Spinal cord (tissue), 10 donors: ENCODE measurements around the gene NOS1AP. TPM values are rescaled to one million over a fixed set of nuclear protein-coding genes. Genes with fewer than 3 reads are reported as not detected.

Experiments
- DNase-seq, 6 donors: peaks; one replicate each; pipeline versions ENCODE4 v3.0.0 to v3.0.0-alpha.2; 2013 to 2015; ENCODE audit warnings: low spot score in 6 of 6, low read depth in 4 of 6
- H3K27ac ChIP-seq: one replicate; pipeline ENCODE4 v1.5.1; 2013; ENCODE audit warnings: low read depth, low read length, control low read depth
- H3K27me3 ChIP-seq: one replicate; pipeline ENCODE4 v1.6.1; 2013; ENCODE audit warnings: low read length; ENCODE audit not compliant: control insufficient read depth, insufficient read depth
- H3K36me3 ChIP-seq: one replicate; pipeline ENCODE4 v1.6.1; 2013; ENCODE audit warnings: low read length; ENCODE audit not compliant: control insufficient read depth, insufficient read depth
- H3K4me1 ChIP-seq: one replicate; pipeline ENCODE4 v1.6.1; 2013; ENCODE audit warnings: low read length; ENCODE audit not compliant: control insufficient read depth, insufficient read depth
- H3K4me3 ChIP-seq: one replicate; pipeline ENCODE4 v1.5.1; 2013; ENCODE audit warnings: low read depth, low read length, control low read depth
- H3K9me3 ChIP-seq: one replicate; pipeline ENCODE4 v1.6.1; 2013; ENCODE audit warnings: low read length; ENCODE audit not compliant: control insufficient read depth, insufficient read depth
- WGBS: methylation state at CpG from one replicate; pipeline ENCODE4 v1.1.5; 2013; ENCODE audit warnings: missing lambda C conversion rate; ENCODE audit not compliant: insufficient coverage; 5-methylcytosine and 5-hydroxymethylcytosine counted together
- polyA plus RNA-seq, 2 donors: library from polyadenylated mRNA; unstranded; fragments of 120-200 nt; gene quantifications; one replicate each; pipeline ENCODE4 v1.2.1, GENCODE V29; 2013; ENCODE audit not compliant: insufficient read length in 2 of 2
- total RNA-seq, 2 donors: library from RNA; depleted of rRNA in 1 of 2; stranded (reverse); fragments of 120-200 nt in 1 of 2; fragments of >200 nt in 1 of 2; gene quantifications; one replicate each; pipeline versions ENCODE4 v1.2.3 to v1.2.4, GENCODE V29; 2013 to 2014
- donor health status: healthy.

NOS1AP gene
- total and polyA plus RNA-seq, 4 donors: 4.2 to 9.9 (median 8.1) TPM

GRCh38 chr1:162236201-162236600 lies 166.7 kb downstream of the NOS1AP start:
- no peaks in the 10 kb centered on the region for H3K27me3 ChIP-seq
- 87% methylated on average over 3 of the region's 3 CpGs for WGBS

GRCh38 chr1:162236618-162237017 lies 167.1 kb downstream of the NOS1AP start:
- no peak overlapping the region for H3K27ac ChIP-seq
- H3K4me1 ChIP-seq: peaks cover 7% of the 10 kb centered on the region
- H3K9me3 ChIP-seq: no peaks in the 10 kb centered on the region
- H3K4me3 ChIP-seq: no peak overlapping the region
- H3K27me3 ChIP-seq: no peaks in the 10 kb centered on the region
- 100% methylated on average over 1 of the region's 2 CpGs for WGBS
- no peaks in the 10 kb centered on the region for H3K36me3 ChIP-seq
- no peak for DNase-seq

More at GRCh38 chr1:162236201-162236600, 166.7 kb downstream of the NOS1AP start:
- Histone ChIP-seq H3K36me3 (no peaks in the 10 kb centered on the region), H3K9me3 (no peaks in the 10 kb centered on the region), H3K4me3 (no peak overlapping the region), H3K27ac (no peak overlapping the region), H3K4me1 (peaks cover 7% of the 10 kb centered on the region)
- DNase-seq: no peak

GRCh38 chr1:162240577-162240976 lies 171.1 kb downstream of the NOS1AP start:
- Histone ChIP-seq H3K4me3 (no peak overlapping the region), H3K27ac (no peak overlapping the region), H3K27me3 (no peaks in the 10 kb centered on the region), H3K9me3 (no peaks in the 10 kb centered on the region), H3K4me1 (peaks cover 7% of the 10 kb centered on the region), H3K36me3 (no peaks in the 10 kb centered on the region)
- DNase-seq: no peak
- 76% methylated on average over 2 of the region's 4 CpGs for WGBS

- Histone ChIP-seq H3K9me3 (no peaks in the 10 kb centered on the region), H3K36me3 (no peaks in the 10 kb centered on the region), H3K4me1 (peaks cover 7% of the 10 kb centered on the region), H3K27me3 (no peaks in the 10 kb centered on the region), H3K27ac (no peak overlapping the region), H3K4me3 (no peak overlapping the region)
- WGBS: 92% methylated on average over 1 of the region's 6 CpGs
- DNase-seq: no peak
Observed at GRCh38 chr1:162242804-162243203, 173.3 kb downstream of the NOS1AP start.

- H3K36me3 ChIP-seq: no peaks in the 10 kb centered on the region
- no peak overlapping the region for H3K4me3 ChIP-seq
- no peaks in the 10 kb centered on the region for H3K27me3 ChIP-seq
- H3K27ac ChIP-seq: peak overlapping the region; percentile 42
- H3K9me3 ChIP-seq: no peaks in the 10 kb centered on the region
- peak; percentile 74 to 94 (median 80) for DNase-seq
- WGBS: no CpG with 5 or more reads among the region's 3 CpGs
- peaks cover 4% of the 10 kb centered on the region for H3K4me1 ChIP-seq
Observed at GRCh38 chr1:162248854-162249535, 179.5 kb downstream of the NOS1AP start.

GRCh38 chr1:162250004-162250730 lies 180.7 kb downstream of the NOS1AP start:
- no peak overlapping the region for H3K4me3 ChIP-seq
- H3K9me3 ChIP-seq: no peaks in the 10 kb centered on the region
- WGBS: no CpG with 5 or more reads among the region's 2 CpGs
- H3K27me3 ChIP-seq: no peaks in the 10 kb centered on the region
- no peak overlapping the region for H3K27ac ChIP-seq
- DNase-seq: no peak
- no peaks in the 10 kb centered on the region for H3K36me3 ChIP-seq
- H3K4me1 ChIP-seq: peaks cover 4% of the 10 kb centered on the region

GRCh38 chr1:162251102-162251501 lies 181.6 kb downstream of the NOS1AP start:
- H3K27ac ChIP-seq: no peak overlapping the region
- no peaks in the 10 kb centered on the region for H3K36me3 ChIP-seq
- no peak for DNase-seq
- no CpG with 5 or more reads among the region's 2 CpGs for WGBS
- peaks cover 8% of the 10 kb centered on the region for H3K4me1 ChIP-seq
- no peaks in the 10 kb centered on the region for H3K9me3 ChIP-seq
- H3K4me3 ChIP-seq: no peak overlapping the region
- no peaks in the 10 kb centered on the region for H3K27me3 ChIP-seq

GRCh38 chr1:162252214-162252613 lies 182.7 kb downstream of the NOS1AP start:
- no peak overlapping the region for H3K27ac ChIP-seq
- H3K27me3 ChIP-seq: no peaks in the 10 kb centered on the region
- no peaks in the 10 kb centered on the region for H3K36me3 ChIP-seq
- H3K4me1 ChIP-seq: peaks cover 8% of the 10 kb centered on the region
- no peak overlapping the region for H3K4me3 ChIP-seq
- no peak for DNase-seq
- no peaks in the 10 kb centered on the region for H3K9me3 ChIP-seq
- WGBS: 100% methylated on average over 1 of the region's 2 CpGs

- Histone ChIP-seq H3K27ac (no peak overlapping the region), H3K4me3 (no peak overlapping the region), H3K27me3 (no peaks in the 10 kb centered on the region), H3K9me3 (no peaks in the 10 kb centered on the region), H3K4me1 (peaks cover 8% of the 10 kb centered on the region), H3K36me3 (no peaks in the 10 kb centered on the region)
- WGBS: 100% methylated on average over 2 of the region's 3 CpGs
- no peak for DNase-seq
Observed at GRCh38 chr1:162253790-162254189, 184.3 kb downstream of the NOS1AP start.

- DNase-seq: peak in 1 of 6 donors; percentile 38
- WGBS: 27% methylated on average over 2 of the region's 4 CpGs
Observed at GRCh38 chr1:162256287-162256686, 186.8 kb downstream of the NOS1AP start.

More at GRCh38 chr1:162256287-162256686, 186.8 kb downstream of the NOS1AP start:
- no peaks in the 10 kb centered on the region for H3K36me3 ChIP-seq
- H3K4me1 ChIP-seq: peaks cover 4% of the 10 kb centered on the region
- peak overlapping the region; percentile 18 for H3K27ac ChIP-seq
- H3K9me3 ChIP-seq: no peaks in the 10 kb centered on the region
- no peak overlapping the region for H3K4me3 ChIP-seq
- H3K27me3 ChIP-seq: no peaks in the 10 kb centered on the region
